ENCODE measurements around the gene TRMT2A.

The TRMT2A gene

DNA sequence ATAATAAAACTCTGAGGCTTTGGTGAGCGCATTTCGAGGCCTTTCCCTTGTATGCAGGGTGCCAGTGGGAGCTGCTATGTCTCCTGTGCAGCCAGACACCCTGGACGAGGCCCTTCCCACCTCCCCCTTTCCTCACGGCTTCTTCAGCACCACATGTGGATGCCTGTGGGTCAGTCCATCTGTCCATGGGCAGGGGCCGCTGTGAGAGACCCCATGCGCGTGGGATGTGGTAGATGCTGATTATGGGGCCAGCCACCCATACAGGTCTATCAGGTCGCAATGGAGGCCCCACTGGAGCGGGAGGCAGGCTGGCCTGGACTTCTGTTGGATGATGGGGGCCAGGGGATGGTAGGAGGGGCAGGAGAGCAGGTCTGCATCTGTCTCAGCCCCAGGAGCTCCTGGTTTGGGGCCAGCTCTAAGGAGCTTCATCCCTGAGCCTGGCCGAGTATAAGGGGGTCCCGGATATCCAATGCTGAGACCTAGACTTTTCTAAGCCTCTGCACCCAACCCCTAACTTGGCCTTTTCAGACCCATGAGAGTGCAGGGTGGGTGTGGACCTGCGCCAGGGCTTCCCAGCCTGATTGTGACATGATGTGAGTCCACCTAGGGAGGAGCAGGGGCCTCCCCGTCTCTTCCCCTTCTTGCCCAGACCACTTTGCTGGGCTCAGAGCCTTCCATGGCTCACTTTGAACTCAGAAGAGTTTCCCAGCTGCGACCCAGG, 51.0 kb downstream of the TRMT2A start:
- Histone ChIP-seq H3K4me3 (no peak overlapping the region), H3K27me3 (no peaks in the 10 kb centered on the region), H4K20me1 (peaks cover 0 to 38% (median 4%) of the 10 kb centered on the region in 11 experiments; a peak in 5 of 22 replicates), H3K4me1 (peaks cover 0 to 18% (median 3%) of the 10 kb centered on the region in 10 experiments; a peak in 6 of 20 replicates), H3K36me3 (peaks cover 28 to 53% (median 42%) of the 10 kb centered on the region in 11 experiments), H3K9ac (no peak overlapping the region), H3K4me2 (no peak overlapping the region), H3K27ac (no peak overlapping the region), H3K9me3 (replicated peaks in 1 of 11) (no peaks in the 10 kb centered on the region)
- TF ChIP-seq Cebpa-rat (IDR thresholded peaks at IDR 0.05), result no peak

DNA sequence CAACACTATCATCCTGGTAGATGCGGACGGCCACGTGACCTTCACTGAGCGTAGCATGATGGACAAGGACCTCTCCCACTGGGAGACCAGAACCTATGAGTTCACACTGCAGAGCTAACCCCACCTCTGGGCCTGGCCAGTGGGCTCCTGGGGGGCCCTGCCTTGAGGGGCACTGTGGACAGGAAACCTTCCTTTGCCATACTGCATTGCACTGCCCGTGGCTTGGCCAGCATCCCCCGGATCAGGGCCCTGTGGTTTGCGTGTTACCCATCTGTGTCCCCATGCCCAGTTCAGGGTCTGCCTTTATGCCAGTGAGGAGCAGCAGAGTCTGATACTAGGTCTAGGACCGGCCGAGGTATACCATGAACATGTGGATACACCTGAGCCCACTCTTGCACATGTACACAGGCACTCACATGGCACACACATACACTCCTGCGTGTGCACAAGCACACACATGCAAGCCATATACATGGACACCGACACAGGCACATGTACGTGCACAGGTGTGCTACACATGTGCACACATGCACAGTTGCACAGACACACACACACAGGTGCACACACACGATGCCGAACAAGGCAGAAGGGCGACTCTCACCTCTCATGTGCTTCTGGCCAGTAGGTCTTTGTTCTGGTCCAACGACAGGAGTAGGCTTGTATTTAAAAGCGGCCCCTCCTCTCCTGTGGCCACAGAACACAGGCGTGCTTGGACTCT, 52.3 kb downstream of the TRMT2A start:
- H3K27ac ChIP-seq, result no peak overlapping the region
- peaks cover 0 to 48% (median 4%) of the 10 kb centered on the region in 11 experiments; a peak in 5 of 22 replicates for H4K20me1 ChIP-seq
- H3K9ac ChIP-seq, result no peak overlapping the region
- H3K27me3 ChIP-seq, result no peaks in the 10 kb centered on the region
- H3K4me3 ChIP-seq, result no peak overlapping the region
- H3K9me3 ChIP-seq (replicated peaks in 1 of 11), result no peaks in the 10 kb centered on the region
- H3K36me3 ChIP-seq, result peaks cover 37 to 67% (median 53%) of the 10 kb centered on the region in 11 experiments
- no peak for TF ChIP-seq Cebpa-rat (IDR thresholded peaks at IDR 0.05)
- peaks cover 0 to 18% (median 3%) of the 10 kb centered on the region in 10 experiments; a peak in 7 of 20 replicates for H3K4me1 ChIP-seq
- H3K4me2 ChIP-seq, result no peak overlapping the region

DNA sequence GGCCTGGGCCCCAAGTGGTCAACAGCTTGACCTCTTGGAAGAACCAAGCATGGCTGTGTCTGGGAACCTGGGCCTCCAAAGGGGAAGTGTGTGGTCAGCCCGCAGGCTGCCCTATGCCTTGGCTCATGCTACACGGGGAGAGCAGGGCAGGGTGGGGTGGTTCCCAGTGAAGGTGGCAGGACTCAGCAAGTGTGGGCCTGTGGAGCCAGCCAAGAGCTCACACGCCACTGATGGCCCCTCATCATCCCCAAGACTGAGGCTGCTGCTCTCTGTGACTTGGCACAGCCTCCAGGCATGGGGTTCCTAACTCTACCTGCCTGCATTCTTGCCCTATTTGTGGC, 52.9 kb downstream of the TRMT2A start:
- Histone ChIP-seq H3K4me2 (no peak overlapping the region), H4K20me1 (peaks cover 0 to 53% (median 4%) of the 10 kb centered on the region in 11 experiments; a peak in 5 of 22 replicates), H3K9ac (no peak overlapping the region), H3K9me3 (replicated peaks in 1 of 11) (no peaks in the 10 kb centered on the region), H3K27me3 (no peaks in the 10 kb centered on the region), H3K4me3 (no peak overlapping the region), H3K4me1 (peaks cover 0 to 18% (median 3%) of the 10 kb centered on the region in 10 experiments; a peak in 7 of 20 replicates), H3K36me3 (peaks cover 37 to 73% (median 56%) of the 10 kb centered on the region in 11 experiments), H3K27ac (0 out of 22 replicates have a peak overlapping the region, but pooled peaks of 1 of the 11 experiments have one; percentile 9)
- no peak for TF ChIP-seq Cebpa-rat (IDR thresholded peaks at IDR 0.05)

DNA sequence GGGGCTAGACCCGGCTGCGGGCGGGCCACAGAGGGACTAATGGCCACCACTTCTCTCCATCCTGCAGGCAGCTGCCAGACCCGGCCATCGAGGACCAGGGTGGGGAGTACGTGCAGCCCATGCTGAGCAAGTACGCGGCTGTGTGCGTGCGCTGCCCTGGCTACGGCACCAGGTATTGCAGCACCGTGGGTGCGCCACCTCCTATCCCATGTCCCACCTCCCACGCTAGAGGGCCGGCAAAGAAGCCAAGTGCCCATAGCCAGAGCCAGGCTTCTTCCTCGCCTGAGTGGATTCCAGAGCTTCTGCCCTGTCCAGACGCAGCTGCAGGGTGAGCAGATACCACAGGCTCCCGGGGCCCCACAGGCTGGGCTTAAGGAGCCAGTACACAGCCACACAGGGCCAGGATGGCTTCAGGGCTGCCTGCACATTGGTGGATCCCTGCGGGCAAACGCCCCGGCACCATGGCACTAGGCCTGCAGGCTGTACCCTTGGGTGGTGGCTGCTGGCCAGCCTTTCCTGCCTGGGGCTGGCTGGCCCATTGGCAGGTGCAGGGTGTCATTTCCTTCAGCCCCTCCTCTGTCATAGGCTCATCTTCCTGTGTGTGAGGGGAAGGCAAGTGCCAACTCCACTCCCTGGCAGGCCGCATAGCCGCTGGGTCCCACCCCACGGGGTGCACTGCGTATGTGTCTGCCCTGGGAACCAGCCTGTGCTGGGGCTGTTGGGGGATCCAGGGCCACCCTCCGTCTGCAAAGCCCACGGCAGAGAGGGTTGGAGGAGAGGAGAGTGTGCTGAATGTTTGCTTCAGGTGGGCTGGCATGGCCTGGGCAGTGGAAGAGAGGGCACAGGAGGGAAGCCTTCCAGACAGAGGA, 53.5 kb downstream of the TRMT2A start:
- Histone ChIP-seq H3K9me3 (replicated peaks in 1 of 11) (no peaks in the 10 kb centered on the region), H3K4me1 (peaks cover 0 to 16% (median 0%) of the 10 kb centered on the region in 10 experiments; a peak in 5 of 20 replicates), H4K20me1 (peaks cover 0 to 59% (median 4%) of the 10 kb centered on the region in 11 experiments; a peak in 5 of 22 replicates), H3K27me3 (no peaks in the 10 kb centered on the region), H3K9ac (0 out of 22 replicates have a peak overlapping the region, but pooled peaks of 1 of the 11 experiments have one; percentile 1), H3K4me2 (no peak overlapping the region), H3K27ac (0 out of 22 replicates have a peak overlapping the region, but pooled peaks of 1 of the 11 experiments have one; percentile 9), H3K4me3 (no peak overlapping the region), H3K36me3 (peaks cover 37 to 79% (median 62%) of the 10 kb centered on the region in 11 experiments)
- no peak for TF ChIP-seq Cebpa-rat (IDR thresholded peaks at IDR 0.05)

DNA sequence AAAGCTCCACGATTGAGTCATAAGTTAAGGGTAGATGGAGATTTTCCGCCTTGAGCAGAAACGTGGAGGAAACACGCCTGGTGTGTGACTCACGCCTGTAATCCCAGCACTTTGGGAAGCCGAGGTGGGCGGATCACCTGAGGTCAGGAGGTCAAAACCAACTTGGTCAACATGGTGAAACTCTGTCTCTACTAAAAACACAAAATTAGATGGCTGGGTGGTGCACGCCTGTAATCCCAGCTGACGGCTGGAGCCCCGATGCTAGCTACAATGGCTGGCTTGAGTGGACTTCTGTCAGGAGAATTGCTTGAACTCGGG, 54.3 kb downstream of the TRMT2A start:
- no peak overlapping the region for H3K27ac ChIP-seq
- H3K4me1 ChIP-seq, result peaks cover 0 to 16% (median under 1%) of the 10 kb centered on the region in 10 experiments; a peak in 8 of 20 replicates
- no peak overlapping the region for H3K4me3 ChIP-seq
- TF ChIP-seq Cebpa-rat (IDR thresholded peaks at IDR 0.05), result no peak
- H3K27me3 ChIP-seq, result no peaks in the 10 kb centered on the region
- H3K36me3 ChIP-seq, result peaks cover 41 to 86% (median 70%) of the 10 kb centered on the region in 11 experiments
- H4K20me1 ChIP-seq, result peaks cover 0 to 66% (median 4%) of the 10 kb centered on the region in 11 experiments; a peak in 5 of 22 replicates
- no peaks in the 10 kb centered on the region for H3K9me3 ChIP-seq (replicated peaks in 1 of 11)
- H3K4me2 ChIP-seq, result no peak overlapping the region
- H3K9ac ChIP-seq, result no peak overlapping the region

DNA sequence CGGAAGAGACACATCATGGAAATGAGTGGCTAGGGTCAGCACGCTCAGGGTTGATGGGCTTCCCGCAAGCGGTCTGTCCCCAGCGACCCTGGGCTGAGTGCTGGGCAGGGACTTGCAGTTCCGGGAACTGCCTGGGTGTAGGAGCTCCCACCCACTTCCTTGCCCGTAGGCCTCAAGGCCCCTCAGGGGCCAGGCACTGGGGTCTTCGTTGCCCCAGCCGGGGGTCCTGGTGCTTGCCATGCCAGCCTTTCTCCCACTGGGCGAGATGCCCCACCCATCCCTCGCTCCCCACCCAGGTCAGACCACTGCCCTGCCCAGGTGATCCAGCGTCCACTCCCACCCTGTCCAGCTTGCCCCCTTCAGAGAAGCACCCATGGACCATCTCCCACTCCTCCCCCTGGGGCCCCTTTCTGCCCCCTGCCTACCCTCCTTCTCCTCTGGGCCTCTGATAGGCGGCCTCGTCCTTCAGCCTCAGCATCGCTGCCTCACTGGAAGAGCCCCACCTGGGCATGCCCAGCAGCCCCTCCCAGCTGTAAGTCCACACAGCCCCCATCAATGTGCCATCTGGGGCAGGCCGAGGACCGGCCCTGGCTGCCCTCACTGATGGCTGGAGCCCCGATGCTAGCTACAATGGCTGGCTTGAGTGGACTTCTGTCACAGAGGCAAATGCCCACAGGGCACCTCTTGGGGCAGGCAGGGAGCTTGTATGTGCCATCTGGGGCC, 54.8 kb downstream of the TRMT2A start:
- H3K9ac ChIP-seq, result no peak overlapping the region
- H3K9me3 ChIP-seq (replicated peaks in 1 of 11), result no peaks in the 10 kb centered on the region
- no peak overlapping the region for H3K27ac ChIP-seq
- H3K4me3 ChIP-seq, result no peak overlapping the region
- H3K4me1 ChIP-seq, result peaks cover 0 to 21% (median 5%) of the 10 kb centered on the region in 10 experiments; a peak in 10 of 20 replicates
- H3K36me3 ChIP-seq, result peaks cover 45 to 92% (median 75%) of the 10 kb centered on the region in 11 experiments
- peaks cover 0 to 71% (median 4%) of the 10 kb centered on the region in 11 experiments; a peak in 5 of 22 replicates for H4K20me1 ChIP-seq
- no peaks in the 10 kb centered on the region for H3K27me3 ChIP-seq
- H3K4me2 ChIP-seq, result no peak overlapping the region
- no peak for TF ChIP-seq Cebpa-rat (IDR thresholded peaks at IDR 0.05)
